Nephron progenitor cell (in vitro differentiated cells): ENCODE results near the gene TPPP.
A peak's percentile ranks its signal among the peaks of the same experiment; 100 is the strongest.
"Not testable (repeated sequence)": the region's sequence is repeated elsewhere in the genome, so short reads cannot be mapped to it uniquely, and the experiment has no call there.

Source experiments
- DNase-seq: peaks from one replicate; pipeline ENCODE4 v3.0.0; 2021
- H3K27ac Mint-ChIP-seq: 2 replicates; pipeline ENCODE4 v1.8.0; 2021; ENCODE audit warnings: mild to moderate bottlenecking, moderate library complexity, mixed read lengths
- H3K27me3 Mint-ChIP-seq: 2 replicates; pipeline ENCODE4 v1.8.0; 2021; ENCODE audit warnings: mild to moderate bottlenecking, low read depth, mixed read lengths; ENCODE audit not compliant: poor library complexity
- H3K36me3 Mint-ChIP-seq: 2 replicates; pipeline ENCODE4 v1.8.0; 2021; ENCODE audit warnings: low read depth, mixed read lengths
- H3K4me1 Mint-ChIP-seq: 2 replicates; pipeline ENCODE4 v1.8.0; 2021; ENCODE audit warnings: mixed read lengths
- H3K4me3 Mint-ChIP-seq: 2 replicates; pipeline ENCODE4 v1.8.0; 2021; ENCODE audit warnings: mild to moderate bottlenecking, moderate library complexity, mixed read lengths
- H3K9me3 Mint-ChIP-seq: 2 replicates; pipeline ENCODE4 v1.8.0; 2021; ENCODE audit warnings: mild to moderate bottlenecking, moderate library complexity, mixed read lengths
- CTCF ChIP-seq: fragments of 200-600 bp; sonication (generic); IDR thresholded peaks from 2 replicates; pipeline ENCODE4 v1.5.0; 2021; ENCODE audit warnings: antibody characterized with exemption

TPPP gene

GRCh38 chr5:691817-692528, 1.2 kb downstream of the TPPP start:
- Mint-ChIP-seq H3K4me3 (peak overlapping the region; percentile 65), H3K27ac (no peak overlapping the region), H3K9me3 (peaks cover 4% of the 10 kb centered on the region), H3K36me3 (peaks cover 4% of the 10 kb centered on the region), H3K4me1 (no peaks in the 10 kb centered on the region), H3K27me3 (peaks cover 10% of the 10 kb centered on the region)
- TF ChIP-seq CTCF, result no peak
- DNase-seq, result no peak

GRCh38 chr5:691049-691448, 2.1 kb downstream of the TPPP start:
- not testable (repeated sequence) for H3K4me1 Mint-ChIP-seq, H3K4me3 Mint-ChIP-seq, DNase-seq, H3K27ac Mint-ChIP-seq, H3K9me3 Mint-ChIP-seq, H3K36me3 Mint-ChIP-seq
- H3K27me3 Mint-ChIP-seq, result peaks cover 13% of the 10 kb centered on the region

- H3K27ac Mint-ChIP-seq, H3K4me1 Mint-ChIP-seq, H3K9me3 Mint-ChIP-seq, DNase-seq, H3K36me3 Mint-ChIP-seq, H3K4me3 Mint-ChIP-seq: not testable (repeated sequence)
- peaks cover 21% of the 10 kb centered on the region for H3K27me3 Mint-ChIP-seq
Observed at GRCh38 chr5:690293-690692, 2.9 kb downstream of the TPPP start.

GRCh38 chr5:688348-689010, 4.7 kb downstream of the TPPP start:
- H3K27ac Mint-ChIP-seq, H3K9me3 Mint-ChIP-seq, H3K4me3 Mint-ChIP-seq, H3K36me3 Mint-ChIP-seq, DNase-seq, H3K4me1 Mint-ChIP-seq: not testable (repeated sequence)
- H3K27me3 Mint-ChIP-seq, result peaks cover 32% of the 10 kb centered on the region

- DNase-seq, H3K4me1 Mint-ChIP-seq, H3K27ac Mint-ChIP-seq, H3K4me3 Mint-ChIP-seq, H3K36me3 Mint-ChIP-seq, H3K9me3 Mint-ChIP-seq: not testable (repeated sequence)
- H3K27me3 Mint-ChIP-seq, result peaks cover 24% of the 10 kb centered on the region
Observed at GRCh38 chr5:686936-687335, 6.2 kb downstream of the TPPP start.

- DNase-seq, H3K9me3 Mint-ChIP-seq, H3K4me3 Mint-ChIP-seq, H3K4me1 Mint-ChIP-seq, H3K36me3 Mint-ChIP-seq, H3K27ac Mint-ChIP-seq: not testable (repeated sequence)
- peaks cover 23% of the 10 kb centered on the region for H3K27me3 Mint-ChIP-seq
Observed at GRCh38 chr5:686172-686523, 7.0 kb downstream of the TPPP start.

GRCh38 chr5:685262-686171, 7.6 kb downstream of the TPPP start:
- Mint-ChIP-seq H3K27ac (no peak overlapping the region), H3K4me1 (peaks cover 4% of the 10 kb centered on the region), H3K36me3 (no peaks in the 10 kb centered on the region), H3K4me3 (no peak overlapping the region), H3K27me3 (peaks cover 23% of the 10 kb centered on the region), H3K9me3 (no peaks in the 10 kb centered on the region)
- no peak for DNase-seq
- no peak for TF ChIP-seq CTCF

GRCh38 chr5:684751-685216, 8.4 kb downstream of the TPPP start:
- no peak for TF ChIP-seq CTCF
- no peak overlapping the region for H3K27ac Mint-ChIP-seq
- H3K4me1 Mint-ChIP-seq, result peaks cover 4% of the 10 kb centered on the region
- no peaks in the 10 kb centered on the region for H3K36me3 Mint-ChIP-seq
- peaks cover 23% of the 10 kb centered on the region for H3K27me3 Mint-ChIP-seq
- no peak for DNase-seq
- no peaks in the 10 kb centered on the region for H3K9me3 Mint-ChIP-seq
- no peak overlapping the region for H3K4me3 Mint-ChIP-seq
